Hematopoietic multipotent progenitor cell treated with erythropoietin and hydrocortisone succinate and interleukin-3 and kit ligand, for 17 days (in vitro differentiated cells): ENCODE measurements around the gene KRT73.
A peak's percentile ranks its signal among the peaks of the same experiment; 100 is the strongest.

Source experiments
- DNase-seq: peaks from one replicate; pipeline ENCODE4 v3.0.0-alpha.2; 2015; ENCODE audit warnings: low spot score

The KRT73 gene

DNA sequence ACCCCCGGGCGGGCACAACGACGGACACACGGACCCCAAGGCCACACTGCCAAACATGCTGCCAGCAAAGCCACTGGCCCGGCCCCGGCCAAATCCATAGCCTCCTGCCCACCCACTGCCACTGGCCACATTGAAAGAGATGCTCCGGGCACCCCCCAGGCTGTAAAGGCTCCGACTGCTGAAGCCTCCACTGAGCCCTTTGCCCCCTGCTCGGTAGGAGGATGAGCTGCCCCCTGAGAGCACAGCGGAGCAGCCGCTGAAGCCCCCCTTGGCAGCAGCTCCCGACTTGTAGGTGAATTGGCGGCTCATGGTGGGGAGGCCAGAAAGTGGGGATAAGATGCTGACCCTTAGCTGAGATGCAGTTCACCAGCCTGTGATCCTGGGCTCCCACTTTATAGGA lies at the start of gene KRT73:
Gene KRT73 (minus strand): TSS at position 344 of the 400 bp plus-strand sequence. CDS start 35 bp downstream, at position 309.
- no peak for DNase-seq

DNA sequence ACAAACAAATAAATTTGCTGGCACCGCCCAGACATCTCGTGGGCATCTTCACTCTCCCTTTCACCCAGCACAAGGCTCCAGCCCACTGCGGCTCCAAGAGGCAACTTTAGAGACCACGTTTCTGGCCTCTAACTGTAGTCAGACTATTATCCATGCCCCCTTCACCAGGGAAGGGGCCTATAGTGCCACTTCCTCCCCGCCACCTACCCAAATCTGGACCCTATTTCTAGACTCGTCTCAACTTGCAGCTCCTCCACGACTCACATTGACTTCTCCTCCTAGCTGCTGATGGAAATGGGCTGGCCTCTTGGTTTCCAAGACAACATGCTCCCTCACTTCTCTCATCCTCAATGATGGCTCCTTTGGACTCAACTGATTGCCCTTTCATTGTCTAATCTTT lies 49.6 kb upstream of the KRT73 start:
- no peak for DNase-seq

GRCh38 chr12:52667509-52667908 lies 49.1 kb upstream of the KRT73 start:
- DNase-seq, result no peak

DNA sequence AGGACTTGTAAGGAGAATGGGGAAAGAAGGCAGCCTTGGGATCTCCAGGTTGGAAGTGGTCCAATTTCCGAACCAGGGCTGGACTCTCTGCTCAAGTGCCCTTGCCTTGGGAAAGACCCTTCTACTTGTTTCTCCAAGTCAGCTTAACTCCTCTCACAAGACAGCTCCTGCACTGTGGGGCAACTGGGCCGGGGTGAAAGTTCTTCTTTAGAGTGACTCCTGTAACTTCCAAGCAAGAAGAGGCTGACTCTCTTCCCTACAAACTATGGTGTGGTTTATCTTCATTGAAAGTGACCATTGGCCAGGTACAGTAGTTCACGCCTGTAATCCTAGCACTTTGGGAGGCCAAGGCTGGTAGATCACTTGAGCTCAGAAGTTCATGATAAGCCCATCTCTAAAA lies 48.1 kb upstream of the KRT73 start:
- DNase-seq, result no peak

DNA sequence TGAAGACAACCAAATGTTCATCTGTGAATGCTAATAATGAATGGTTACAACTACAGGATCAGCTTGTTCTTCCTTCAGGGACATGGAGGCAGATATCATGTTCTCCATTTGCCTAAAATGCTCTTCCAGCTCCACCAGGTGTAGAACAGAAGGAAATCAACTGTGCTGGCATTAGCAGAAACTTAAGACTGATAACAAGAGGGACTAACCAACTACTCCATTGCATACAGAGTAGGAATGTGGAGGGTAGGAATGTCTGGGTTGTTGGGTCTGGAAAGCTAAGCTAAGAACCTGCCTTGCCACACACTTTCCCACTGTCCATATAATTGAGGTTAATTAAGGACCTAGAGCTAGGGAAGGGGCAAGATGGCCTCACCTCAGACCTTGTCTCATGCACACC lies 45.1 kb upstream of the KRT73 start:
- DNase-seq, result no peak

DNA sequence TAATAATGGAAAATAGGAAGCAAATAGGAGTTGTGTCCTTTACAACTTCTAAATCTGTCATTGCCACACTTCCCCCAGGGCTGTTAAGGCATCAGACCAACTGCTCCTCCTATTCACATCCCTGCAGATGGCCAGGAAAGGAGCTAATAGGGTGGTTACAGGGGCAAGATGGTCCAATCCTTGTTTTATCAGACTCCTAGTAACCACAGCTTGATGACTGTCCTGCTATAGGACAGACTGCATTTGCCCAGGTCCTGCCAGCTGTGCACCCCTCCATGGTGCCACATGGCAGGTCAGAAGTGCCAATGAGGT lies 44.5 kb upstream of the KRT73 start:
- no peak for DNase-seq

DNA sequence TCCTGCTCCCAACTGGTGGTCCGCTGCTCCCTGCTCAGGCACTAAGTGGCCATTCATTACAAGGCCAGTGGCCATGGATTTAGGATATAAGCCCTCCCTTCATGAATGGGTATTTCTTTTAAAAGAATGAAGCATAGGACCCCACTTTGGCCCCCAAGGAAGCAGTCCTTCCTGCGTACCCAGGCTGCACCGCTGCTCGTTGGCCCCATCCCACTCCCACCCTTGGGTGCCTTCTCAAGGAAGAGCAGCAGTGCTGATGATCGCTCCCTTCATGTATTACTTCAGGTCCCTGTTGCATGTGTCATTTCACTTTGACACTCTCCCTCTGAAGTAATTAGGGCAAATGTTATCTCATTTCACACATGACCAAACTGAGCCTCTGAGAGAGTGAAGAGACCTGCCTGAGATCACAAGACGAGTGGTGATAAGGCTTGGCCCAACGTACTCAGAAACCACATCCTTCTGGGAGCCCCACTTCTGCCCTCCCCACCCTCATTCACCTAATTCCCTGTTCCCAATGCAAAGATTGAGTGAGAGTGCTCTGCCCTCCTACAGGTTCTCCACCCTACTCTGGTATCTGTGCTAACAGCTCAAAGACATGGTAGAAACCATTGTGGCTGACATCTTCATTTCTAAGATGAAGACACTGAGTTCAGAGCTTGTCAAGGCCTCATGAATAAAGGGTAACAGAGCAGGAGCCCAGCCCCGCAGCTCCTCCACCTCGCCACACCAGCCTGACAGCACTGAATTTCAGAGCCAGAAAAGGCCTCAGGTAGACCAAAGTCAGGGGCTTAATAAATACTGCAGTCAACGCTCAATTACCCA lies 43.9 kb upstream of the KRT73 start:
- DNase-seq, result peak; percentile 83

DNA sequence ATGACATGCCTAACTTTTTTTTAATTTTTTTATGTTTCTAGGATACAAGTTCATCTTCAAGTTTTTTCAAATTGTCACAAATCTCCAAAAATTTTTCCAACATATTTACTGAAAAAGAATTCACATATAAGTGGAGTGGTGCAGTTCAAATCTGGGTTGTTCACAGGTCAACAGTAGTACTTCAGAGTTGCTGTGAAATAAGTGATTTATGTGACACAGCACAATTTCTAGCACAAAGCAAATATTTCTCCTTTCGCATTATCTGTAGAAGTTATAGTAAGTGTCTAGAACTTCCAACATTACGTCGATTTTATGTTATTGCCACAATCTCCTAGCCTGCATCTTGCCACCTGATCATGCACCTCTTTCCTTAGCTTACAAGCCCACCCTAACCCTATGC lies 43.3 kb upstream of the KRT73 start:
- DNase-seq, result peak; percentile 41

GRCh38 chr12:52660934-52661499 lies 42.7 kb upstream of the KRT73 start:
- DNase-seq, result peak; percentile 73

DNA sequence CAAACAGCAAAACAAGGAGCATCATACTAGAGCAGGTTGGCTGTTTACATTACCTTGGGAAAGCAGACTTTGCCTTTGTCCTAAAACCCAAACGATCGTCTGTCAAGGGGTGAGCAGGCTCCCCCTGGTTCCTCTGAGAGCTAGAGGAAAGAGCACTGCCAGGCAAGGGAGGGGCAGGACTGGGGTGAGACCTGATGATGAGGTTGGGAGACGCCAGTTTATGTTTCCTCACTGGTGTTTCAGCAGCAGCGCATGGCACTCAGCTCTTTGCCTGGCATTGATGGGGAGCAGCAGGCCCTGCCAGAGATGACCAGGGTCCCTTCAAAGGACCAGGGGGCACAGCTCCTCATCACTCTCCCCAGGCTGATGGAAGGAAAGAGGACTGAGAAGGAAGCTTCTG lies 41.6 kb upstream of the KRT73 start:
- peak; percentile 51 for DNase-seq

DNA sequence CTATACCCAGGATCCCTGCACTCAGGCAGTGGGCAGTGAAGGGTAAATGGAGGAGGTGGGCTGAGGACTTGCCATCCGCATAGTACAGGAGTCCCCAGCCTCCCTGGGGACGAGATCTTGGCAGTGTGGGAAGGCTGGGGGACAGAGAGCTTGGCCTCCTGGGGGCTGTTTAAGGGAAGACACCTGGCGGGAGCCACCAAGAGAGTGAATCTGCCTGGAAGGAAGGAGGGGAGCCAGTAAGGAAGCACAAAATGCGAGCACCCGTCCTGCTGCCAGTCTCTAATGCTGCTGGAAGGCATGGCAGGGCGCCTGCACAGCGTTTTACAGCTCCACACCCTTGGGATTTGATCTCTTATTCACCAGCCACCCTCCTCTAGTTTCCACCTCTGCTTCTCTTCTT lies 41.0 kb upstream of the KRT73 start:
- no peak for DNase-seq

- DNase-seq, result no peak
These were observed 39.8 kb upstream of the KRT73 start for GRCh38 chr12:52658196-52658595.

- no peak for DNase-seq
These were observed 39.0 kb upstream of the KRT73 start for GRCh38 chr12:52657250-52657902.

GRCh38 chr12:52656616-52657015 lies 38.3 kb upstream of the KRT73 start:
- DNase-seq, result no peak

DNA sequence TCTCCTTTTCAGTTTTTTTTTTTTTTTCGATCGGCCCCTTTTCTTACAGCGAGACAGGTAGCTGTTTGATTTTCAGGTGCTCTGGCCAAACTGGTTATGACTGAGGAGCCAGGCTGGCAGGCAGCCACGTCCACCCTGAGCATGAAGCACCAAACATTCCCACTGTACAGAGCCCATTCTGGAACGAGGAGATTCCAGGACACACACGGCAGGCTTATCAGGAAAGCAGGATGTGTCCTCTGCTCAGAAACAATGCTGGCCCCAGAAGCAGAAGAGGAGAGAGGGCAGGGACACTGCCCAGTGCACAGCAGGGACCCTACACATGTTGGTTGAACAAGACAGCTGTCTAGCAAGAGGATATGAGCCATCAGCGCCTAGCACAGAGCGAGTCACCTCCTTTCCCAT lies 37.4 kb upstream of the KRT73 start:
- DNase-seq, result no peak

DNA sequence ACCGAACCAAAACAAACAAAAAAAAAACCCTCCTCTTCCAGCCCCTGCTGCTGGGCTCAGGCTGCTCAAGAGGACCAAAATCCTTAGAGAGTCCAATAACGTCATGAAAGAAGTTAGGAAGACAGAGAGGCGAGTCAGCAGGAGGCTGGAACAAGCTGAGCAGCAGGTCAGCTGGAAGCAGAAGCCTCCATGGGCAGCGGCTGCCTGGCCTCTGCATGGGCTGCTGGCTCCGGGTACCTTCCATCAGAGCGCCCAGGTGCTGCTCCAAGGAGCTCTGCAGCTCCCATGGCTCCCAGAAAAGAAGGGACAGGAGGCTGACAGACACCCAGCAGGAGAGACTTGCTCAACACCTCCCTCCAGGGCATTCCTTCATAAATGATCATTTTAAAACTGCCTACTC lies 36.9 kb upstream of the KRT73 start:
- DNase-seq, result no peak

- no peak for DNase-seq
These were observed 33.4 kb upstream of the KRT73 start, which contains the start of gene KRT2 for GRCh38 chr12:52651726-52652261. KRT2 (minus strand) TSS chr12:52652211; CDS start chr12:52652142, 69 bp downstream.

DNA sequence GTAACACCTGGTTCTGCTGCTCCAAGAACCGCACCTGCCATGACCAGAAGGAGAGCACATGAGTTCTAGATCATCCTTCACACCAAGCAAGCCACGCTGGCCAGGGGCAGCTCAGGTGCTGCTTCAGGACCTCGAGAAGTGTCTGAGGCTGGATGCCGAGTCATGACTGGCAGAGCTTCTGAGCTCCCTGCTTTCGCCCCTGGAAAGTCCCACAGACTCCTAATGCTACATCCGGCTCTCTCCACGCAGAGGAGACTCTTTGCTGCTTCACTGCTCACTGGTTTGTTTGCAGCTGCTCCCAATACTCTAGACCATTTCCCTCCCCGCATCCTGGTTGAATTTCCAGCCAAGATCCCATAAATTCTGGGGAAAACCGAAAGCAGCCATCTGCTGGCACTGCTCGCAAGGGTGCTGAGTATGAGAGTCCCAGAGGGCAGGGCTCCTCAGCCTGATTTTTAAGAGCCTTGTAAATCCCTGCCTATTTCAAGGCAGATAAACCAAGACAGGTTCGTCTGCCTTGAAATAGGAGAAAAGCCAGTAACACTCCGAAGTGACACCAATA lies 32.2 kb upstream of the KRT73 start:
- DNase-seq, result no peak

- no peak for DNase-seq
These were observed 30.7 kb upstream of the KRT73 start for GRCh38 chr12:52649066-52649465.

- DNase-seq, result no peak
These were observed 29.7 kb upstream of the KRT73 start for GRCh38 chr12:52648012-52648550.

GRCh38 chr12:52647601-52648000 lies 29.2 kb upstream of the KRT73 start:
- DNase-seq, result no peak

DNA sequence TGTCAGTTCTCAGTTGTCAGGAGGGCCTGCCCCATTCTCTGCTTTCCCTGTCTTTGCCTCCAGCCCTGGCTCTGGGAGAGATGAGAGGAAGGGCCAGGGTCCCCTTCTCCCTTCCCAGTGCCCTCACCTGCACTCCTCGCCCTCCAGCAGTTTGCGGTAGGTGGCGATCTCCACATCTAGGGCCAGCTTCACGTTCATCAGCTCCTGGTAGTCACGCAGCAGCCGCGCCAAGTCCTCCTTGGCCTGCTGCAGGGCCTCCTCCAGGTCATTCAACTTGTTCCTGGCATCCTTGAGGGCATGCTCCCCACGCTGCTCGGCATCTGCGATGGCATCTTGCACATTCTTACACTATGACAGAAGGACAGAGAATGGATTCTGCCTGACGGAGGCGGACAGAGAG lies 28.3 kb upstream of the KRT73 start:
- DNase-seq, result no peak

DNA sequence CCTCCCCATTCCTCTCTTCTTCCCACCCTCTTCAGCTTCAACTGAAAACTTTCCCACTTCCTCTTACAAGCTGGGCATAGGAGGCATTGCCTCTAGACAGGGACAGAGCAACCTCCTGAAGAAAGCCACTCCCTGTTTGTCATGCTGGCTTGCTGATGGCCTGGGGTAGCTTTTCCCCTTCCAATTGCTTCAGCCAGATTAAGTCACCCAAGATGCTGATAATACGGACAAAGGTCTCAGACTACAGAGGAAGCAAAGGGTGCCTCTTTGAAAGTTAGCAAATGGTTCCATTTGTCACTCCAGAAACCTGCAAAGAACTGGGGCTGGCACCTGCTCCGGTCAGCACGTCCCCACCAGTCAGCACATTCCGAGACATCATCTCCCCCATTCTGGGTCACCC lies 27.6 kb upstream of the KRT73 start:
- no peak for DNase-seq
